MV-4-11 (cell line): Measurements from ENCODE around the gene S100A8.
"Not testable (repeated sequence)": the region's sequence is repeated elsewhere in the genome, so short reads cannot be mapped to it uniquely, and the experiment has no call there.

Experiments
- DNase-seq: peaks from one replicate; lab custom pipeline; 2025; lab: John Stamatoyannopoulos, UW

Gene S100A8

GRCh38 chr1:153347856-153348255 lies 43.0 kb downstream of the S100A8 start:
- no peak for DNase-seq

DNA sequence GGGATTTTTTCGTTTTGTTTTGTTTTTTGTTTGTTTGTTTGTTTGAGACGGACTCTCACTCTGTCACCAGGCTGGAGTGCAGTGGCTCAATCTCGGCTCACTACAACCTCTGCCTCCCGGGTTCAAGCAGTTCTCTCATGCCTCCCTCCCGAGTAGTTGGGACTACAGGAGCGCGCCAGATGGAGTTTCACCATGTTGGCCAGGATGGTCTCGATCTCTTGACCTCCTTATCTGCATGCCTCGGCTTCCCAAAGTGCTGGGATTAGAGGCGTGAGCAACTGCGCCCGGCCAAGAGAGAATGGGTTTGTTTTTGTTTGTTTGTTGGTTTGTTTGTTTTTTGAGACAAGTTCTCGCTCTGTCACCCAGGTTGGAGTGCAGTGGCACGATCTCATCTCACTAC lies 43.8 kb downstream of the S100A8 start:
- DNase-seq: not testable (repeated sequence)

GRCh38 chr1:153346077-153346723 lies 44.7 kb downstream of the S100A8 start:
- no peak for DNase-seq

DNA sequence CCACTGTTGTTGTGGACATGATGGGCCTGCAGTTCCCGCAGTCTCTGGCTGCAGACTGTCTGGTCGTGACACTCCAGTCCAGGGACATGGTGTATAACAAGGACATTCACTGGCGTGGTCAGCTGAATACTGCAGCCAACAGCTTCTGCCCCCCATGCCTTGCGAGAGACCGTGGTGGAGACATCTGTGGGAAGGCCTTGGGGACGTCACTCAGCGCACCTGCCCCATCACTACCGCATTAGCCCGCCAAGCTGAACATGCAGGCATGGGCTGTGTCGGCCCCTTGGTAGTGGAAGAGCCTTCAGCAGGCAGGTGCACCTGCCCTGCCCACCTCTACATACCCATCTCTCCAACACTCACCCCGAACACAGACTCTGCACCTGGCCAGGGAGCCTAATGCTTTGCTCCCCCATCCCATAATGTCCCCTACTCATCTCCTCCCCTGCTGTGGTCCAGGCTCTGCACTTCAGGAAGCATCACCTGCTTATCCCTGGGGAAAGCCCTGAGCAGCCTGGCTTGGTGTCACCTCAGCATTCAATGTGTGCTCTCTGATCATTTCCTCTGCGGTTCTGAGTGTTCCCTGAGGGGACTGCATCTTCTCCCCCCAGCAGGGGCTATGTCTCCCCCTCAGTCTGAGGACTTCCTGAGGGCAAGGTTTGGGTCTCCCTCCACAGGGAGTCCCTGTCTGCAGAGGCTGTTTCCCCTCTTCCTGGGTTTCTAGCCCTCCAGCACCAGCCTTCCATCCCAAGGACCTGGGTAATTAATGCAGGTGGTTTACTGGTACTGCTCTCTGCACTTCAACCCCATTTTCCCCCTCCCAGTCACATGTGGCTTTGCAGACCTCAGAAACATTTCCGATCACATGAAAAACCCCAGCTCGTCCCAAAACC lies 45.4 kb downstream of the S100A8 start:
- DNase-seq: no peak

DNA sequence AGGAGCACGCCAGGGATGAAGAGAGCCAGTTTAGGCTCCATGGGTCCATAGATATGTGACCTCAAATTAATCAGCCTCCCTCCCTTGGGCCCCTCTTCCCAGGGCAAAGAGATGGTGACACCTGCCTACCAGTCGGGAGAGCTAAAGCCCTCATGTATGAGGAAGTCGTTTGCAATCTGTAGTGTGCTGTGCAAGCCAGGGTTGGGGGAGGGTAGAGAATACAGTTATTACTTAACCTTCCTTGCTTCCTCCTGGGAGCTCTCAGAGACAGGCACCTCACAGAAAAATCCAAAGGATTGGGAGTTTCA lies 46.2 kb downstream of the S100A8 start:
- peak; percentile 88 for DNase-seq

- DNase-seq: no peak
Measured at GRCh38 chr1:153343811-153344717, 46.8 kb downstream of the S100A8 start.

- DNase-seq: peak; percentile 22
Measured at GRCh38 chr1:153343040-153343681, 47.7 kb downstream of the S100A8 start.

DNA sequence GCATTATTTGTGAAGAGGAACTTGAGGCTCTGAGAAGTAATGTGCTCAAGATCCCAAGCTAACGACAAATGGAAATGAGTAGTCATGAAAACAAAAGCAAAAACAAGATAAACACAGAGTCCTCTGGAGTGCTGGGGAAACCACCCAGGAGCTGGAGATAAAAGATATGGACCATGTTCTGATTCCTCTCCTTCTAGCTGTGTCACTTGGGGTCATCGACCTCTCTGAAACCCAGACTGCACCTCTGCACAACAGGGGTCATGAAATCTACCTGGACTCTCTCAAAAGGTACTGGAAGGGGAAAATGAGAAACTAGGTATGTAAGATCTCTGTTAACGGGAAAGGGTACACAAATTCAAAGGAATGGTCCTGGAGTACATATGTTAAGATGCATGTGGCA lies 48.7 kb downstream of the S100A8 start:
- peak; percentile 45 for DNase-seq

- no peak for DNase-seq
Measured at GRCh38 chr1:153341431-153341934, 49.4 kb downstream of the S100A8 start.

GRCh38 chr1:153340356-153340755 lies 50.5 kb downstream of the S100A8 start:
- no peak for DNase-seq
